CD8-positive, alpha-beta memory T cell (primary cell): Measurements from ENCODE around the gene ZNF91. TPM values are rescaled to one million over a fixed set of nuclear protein-coding genes. Genes with fewer than 3 reads are reported as not detected.
"Not testable (repeated sequence)": the region's sequence is repeated elsewhere in the genome, so short reads cannot be mapped to it uniquely, and the experiment has no call there.

Experiments used
- CTCF ChIA-PET: fragments of 350-600 bp; sonication (Branson Sonifier 250); formaldehyde crosslinking; loops from one replicate; lab custom pipeline; 2021; ENCODE audit warnings: antibody characterized with exemption; lab: Charles Lee
- POLR2A ChIA-PET: fragments of 350-600 bp; sonication (Branson Sonifier 250); formaldehyde crosslinking; loops from one replicate; lab custom pipeline; 2021; ENCODE audit warnings: antibody characterized with exemption; lab: Charles Lee
- DNase-seq, 5 donors: peaks; one replicate each; pipeline versions ENCODE4 v3.0.0 to v3.0.0-alpha.2; 2020 to 2022; ENCODE audit warnings: mixed read lengths in 1 of 5
- H3K27ac ChIP-seq: one replicate; pipeline ENCODE4 v1.7.0; 2013; ENCODE audit warnings: low read depth, mild to moderate bottlenecking, low read length, moderate library complexity
- H3K27me3 ChIP-seq: 2 replicates; pipeline ENCODE4 v1.7.0; 2013; ENCODE audit warnings: low read length, mild to moderate bottlenecking; ENCODE audit not compliant: insufficient read depth, poor library complexity, severe bottlenecking
- H3K36me3 ChIP-seq: 2 replicates; pipeline ENCODE4 v1.7.0; 2013; ENCODE audit warnings: mild to moderate bottlenecking, low read length, moderate library complexity; ENCODE audit not compliant: insufficient read depth
- H3K4me1 ChIP-seq: 2 replicates; pipeline ENCODE4 v1.7.0; 2013; ENCODE audit warnings: mild to moderate bottlenecking, low read length, moderate library complexity; ENCODE audit not compliant: insufficient read depth
- H3K4me3 ChIP-seq: 2 replicates; pipeline ENCODE4 v1.7.0; 2013; ENCODE audit warnings: mild to moderate bottlenecking, low read length
- H3K9me3 ChIP-seq: 2 replicates; pipeline ENCODE4 v1.7.0; 2013; ENCODE audit warnings: mild to moderate bottlenecking, low read length
- H3K27ac Mint-ChIP-seq, 8 donors: one replicate each; pipeline ENCODE4 v1.8.0; 2020 to 2021; ENCODE audit warnings: mixed read lengths in 8 of 8, mild to moderate bottlenecking in 6 of 8, inconsistent platforms in 3 of 8, moderate library complexity in 3 of 8
- H3K27me3 Mint-ChIP-seq, 2 donors: one replicate each; pipeline ENCODE4 v1.8.0; 2020 to 2021; ENCODE audit warnings: mixed read lengths in 2 of 2, mild to moderate bottlenecking in 1 of 2, moderate library complexity in 1 of 2
- H3K36me3 Mint-ChIP-seq, 3 donors: one replicate each; pipeline ENCODE4 v1.8.0; 2020 to 2021; ENCODE audit warnings: mixed read lengths in 3 of 3, inconsistent platforms in 1 of 3, mild to moderate bottlenecking in 1 of 3
- H3K4me1 Mint-ChIP-seq, 3 donors: one replicate each; pipeline ENCODE4 v1.8.0; 2020 to 2021; ENCODE audit warnings: mixed read lengths in 3 of 3, inconsistent platforms in 1 of 3, mild to moderate bottlenecking in 1 of 3
- H3K4me3 Mint-ChIP-seq, 7 donors: one replicate each; pipeline ENCODE4 v1.8.0; 2020 to 2021; ENCODE audit warnings: mixed read lengths in 7 of 7, mild to moderate bottlenecking in 6 of 7, moderate library complexity in 4 of 7, inconsistent platforms in 2 of 7
- H3K9me3 Mint-ChIP-seq, 5 donors: one replicate each; pipeline ENCODE4 v1.8.0; 2020 to 2022; ENCODE audit warnings: mixed read lengths in 5 of 5, mild to moderate bottlenecking in 3 of 5, moderate library complexity in 2 of 5, inconsistent platforms in 1 of 5
- polyA plus RNA-seq: library from polyadenylated mRNA; unstranded; fragments of 300-500 nt; fragmentation: Illumina TruSeq; gene quantifications from one replicate; pipeline ENCODE4 v1.2.3, GENCODE V29; 2021
- total RNA-seq, 2 experiments: library from RNA; stranded (reverse); gene quantifications; one replicate each; pipeline ENCODE4 v1.2.3, GENCODE V29; 2021

Gene ZNF91
- total and polyA plus RNA-seq, 3 experiments from 2014 or later = 27.6 to 48.1 (median 31.3) TPM

- peak overlapping the region in 7 of 8 donors; percentile 49 to 99 (median 97) for H3K27ac Mint-ChIP-seq
- peaks cover 10 to 51% (median 20%) of the 10 kb centered on the region in 3 donors for H3K36me3 Mint-ChIP-seq
- peaks cover 24% of the 10 kb centered on the region for H3K4me1 ChIP-seq
- peaks cover 0 to 2% of the 10 kb centered on the region in 2 donors for H3K27me3 Mint-ChIP-seq
- ChIA-PET POLR2A (interaction anchor here (0.5 kb wide), 1 partner anchor 63 kb away, joined by 4 read pairs; no protein-coding TSS in a partner anchor), CTCF (no interaction called here)
- H3K27me3 ChIP-seq = no peaks in the 10 kb centered on the region
- H3K27ac ChIP-seq = no peak overlapping the region
- DNase-seq = no peak
- no peak overlapping the region for H3K4me3 ChIP-seq
- H3K4me3 Mint-ChIP-seq = peak overlapping the region; percentile 98 to 100 (median 99)
- no peaks in the 10 kb centered on the region for H3K9me3 Mint-ChIP-seq
- no peaks in the 10 kb centered on the region for H3K9me3 ChIP-seq
- H3K36me3 ChIP-seq = no peaks in the 10 kb centered on the region
- H3K4me1 Mint-ChIP-seq = peaks cover 56 to 64% (median 58%) of the 10 kb centered on the region in 3 donors
Observed at GRCh38 chr19:23393121-23393520, 2.1 kb downstream of the ZNF91 start.

- no peak for DNase-seq
- Histone ChIP-seq H3K27me3 (no peaks in the 10 kb centered on the region), H3K9me3 (peaks cover 7% of the 10 kb centered on the region), H3K27ac (no peak overlapping the region), H3K4me1 (peaks cover 24% of the 10 kb centered on the region), H3K4me3 (no peak overlapping the region), H3K36me3 (peaks cover 6% of the 10 kb centered on the region)
- peaks cover 68 to 75% (median 70%) of the 10 kb centered on the region in 3 donors for H3K4me1 Mint-ChIP-seq
- POLR2A ChIA-PET = no interaction called here
- H3K9me3 Mint-ChIP-seq = peaks cover 0 to 8% (median 4%) of the 10 kb centered on the region in 5 donors
- CTCF ChIA-PET = no interaction called here
- H3K27ac Mint-ChIP-seq = peak overlapping the region in 4 of 8 donors; percentile 7 to 87 (median 28)
- peaks cover 16 to 68% (median 35%) of the 10 kb centered on the region in 3 donors for H3K36me3 Mint-ChIP-seq
- H3K27me3 Mint-ChIP-seq = peaks cover 0 to 2% of the 10 kb centered on the region in 2 donors
- H3K4me3 Mint-ChIP-seq = peak overlapping the region in 4 of 7 donors; percentile 17 to 48 (median 26)
Observed at GRCh38 chr19:23391236-23391635, 4.0 kb downstream of the ZNF91 start.

GRCh38 chr19:23385404-23385803, 9.9 kb downstream of the ZNF91 start:
- Mint-ChIP-seq H3K36me3 (peaks cover 33 to 85% (median 84%) of the 10 kb centered on the region in 3 donors), H3K4me3 (no peak overlapping the region), H3K4me1 (peaks cover 55 to 67% (median 64%) of the 10 kb centered on the region in 3 donors), H3K27me3 (no peaks in the 10 kb centered on the region), H3K9me3 (peaks cover 11 to 48% (median 32%) of the 10 kb centered on the region in 5 donors), H3K27ac (no peak overlapping the region)
- Histone ChIP-seq H3K4me3 (no peak overlapping the region), H3K36me3 (peaks cover 24% of the 10 kb centered on the region), H3K4me1 (no peaks in the 10 kb centered on the region), H3K27ac (no peak overlapping the region), H3K27me3 (no peaks in the 10 kb centered on the region), H3K9me3 (peaks cover 35% of the 10 kb centered on the region)
- no peak for DNase-seq
- CTCF ChIA-PET = interaction anchor here (1.6 kb wide), 1 partner anchor 10 kb away, joined by 4 read pairs; the partner anchor contains the start of gene ZNF91
- POLR2A ChIA-PET = no interaction called here

GRCh38 chr19:23384858-23385257, 10.4 kb downstream of the ZNF91 start:
- peaks cover 53 to 65% (median 64%) of the 10 kb centered on the region in 3 donors for H3K4me1 Mint-ChIP-seq
- H3K36me3 ChIP-seq = peaks cover 24% of the 10 kb centered on the region
- H3K36me3 Mint-ChIP-seq = peaks cover 35 to 85% (median 83%) of the 10 kb centered on the region in 3 donors
- H3K27ac Mint-ChIP-seq = peak overlapping the region in 1 of 8 donors; percentile 46
- ChIA-PET CTCF (interaction anchor here (1.6 kb wide), 1 partner anchor 11 kb away, joined by 4 read pairs; the partner anchor contains the start of gene ZNF91), POLR2A (no interaction called here)
- peaks cover 13 to 50% (median 32%) of the 10 kb centered on the region in 5 donors for H3K9me3 Mint-ChIP-seq
- H3K4me3 Mint-ChIP-seq = peak overlapping the region in 1 of 7 donors; percentile 23
- H3K4me3 ChIP-seq = no peak overlapping the region
- no peaks in the 10 kb centered on the region for H3K27me3 Mint-ChIP-seq
- H3K4me1 ChIP-seq = peaks cover 1% of the 10 kb centered on the region
- no peaks in the 10 kb centered on the region for H3K27me3 ChIP-seq
- no peak for DNase-seq
- H3K9me3 ChIP-seq = peaks cover 35% of the 10 kb centered on the region
- no peak overlapping the region for H3K27ac ChIP-seq

GRCh38 chr19:23384166-23384565, 11.1 kb downstream of the ZNF91 start:
- no peaks in the 10 kb centered on the region for H3K27me3 Mint-ChIP-seq
- peaks cover 35% of the 10 kb centered on the region for H3K9me3 ChIP-seq
- peaks cover 39 to 85% (median 83%) of the 10 kb centered on the region in 3 donors for H3K36me3 Mint-ChIP-seq
- H3K27ac Mint-ChIP-seq = no peak overlapping the region
- CTCF ChIA-PET = no interaction called here
- H3K27me3 ChIP-seq = no peaks in the 10 kb centered on the region
- peaks cover 53 to 65% (median 64%) of the 10 kb centered on the region in 3 donors for H3K4me1 Mint-ChIP-seq
- H3K9me3 Mint-ChIP-seq = peaks cover 13 to 57% (median 35%) of the 10 kb centered on the region in 5 donors
- POLR2A ChIA-PET = no interaction called here
- H3K36me3 ChIP-seq = peaks cover 30% of the 10 kb centered on the region
- H3K4me1 ChIP-seq = peaks cover 8% of the 10 kb centered on the region
- no peak overlapping the region for H3K4me3 Mint-ChIP-seq
- DNase-seq = no peak
- no peak overlapping the region for H3K27ac ChIP-seq
- no peak overlapping the region for H3K4me3 ChIP-seq

GRCh38 chr19:23382955-23383354, 12.3 kb downstream of the ZNF91 start:
- Histone ChIP-seq H3K27ac (no peak overlapping the region), H3K36me3 (peaks cover 35% of the 10 kb centered on the region), H3K4me3 (no peak overlapping the region), H3K27me3 (no peaks in the 10 kb centered on the region), H3K4me1 (peaks cover 11% of the 10 kb centered on the region), H3K9me3 (peaks cover 35% of the 10 kb centered on the region)
- CTCF ChIA-PET = no interaction called here
- POLR2A ChIA-PET = no interaction called here
- H3K36me3 Mint-ChIP-seq = peaks cover 42 to 82% (median 75%) of the 10 kb centered on the region in 3 donors
- no peak overlapping the region for H3K27ac Mint-ChIP-seq
- peaks cover 13 to 57% (median 35%) of the 10 kb centered on the region in 5 donors for H3K9me3 Mint-ChIP-seq
- DNase-seq = no peak
- peak overlapping the region in 3 of 7 donors; percentile 13 to 35 (median 21) for H3K4me3 Mint-ChIP-seq
- peaks cover 52 to 64% (median 60%) of the 10 kb centered on the region in 3 donors for H3K4me1 Mint-ChIP-seq
- no peaks in the 10 kb centered on the region for H3K27me3 Mint-ChIP-seq

- Histone ChIP-seq H3K36me3 (peaks cover 28% of the 10 kb centered on the region), H3K4me1 (peaks cover 11% of the 10 kb centered on the region), H3K9me3 (peaks cover 32% of the 10 kb centered on the region), H3K27ac (no peak overlapping the region), H3K4me3 (no peak overlapping the region), H3K27me3 (no peaks in the 10 kb centered on the region)
- Mint-ChIP-seq H3K27ac (no peak overlapping the region), H3K4me1 (peaks cover 47 to 61% (median 54%) of the 10 kb centered on the region in 3 donors), H3K4me3 (no peak overlapping the region), H3K9me3 (peaks cover 14 to 67% (median 31%) of the 10 kb centered on the region in 5 donors), H3K27me3 (no peaks in the 10 kb centered on the region), H3K36me3 (peaks cover 39 to 79% (median 75%) of the 10 kb centered on the region in 3 donors)
- no peak for DNase-seq
- CTCF ChIA-PET = no interaction called here
- POLR2A ChIA-PET = no interaction called here
Observed at GRCh38 chr19:23381114-23381513, 14.2 kb downstream of the ZNF91 start.

- peak in 1 of 5 donors; percentile 7 for DNase-seq
- CTCF ChIA-PET, H3K27me3 ChIP-seq, H3K4me3 ChIP-seq, H3K27me3 Mint-ChIP-seq, POLR2A ChIA-PET, H3K27ac ChIP-seq: not testable (repeated sequence)
- H3K36me3 ChIP-seq = peaks cover 27% of the 10 kb centered on the region
- Mint-ChIP-seq H3K4me3 (peak overlapping the region; percentile 15 to 82 (median 64)), H3K4me1 (peaks cover 46 to 58% (median 53%) of the 10 kb centered on the region in 3 donors), H3K36me3 (peaks cover 41 to 82% (median 73%) of the 10 kb centered on the region in 3 donors), H3K27ac (peak overlapping the region in 5 of 8 donors; percentile 46 to 85 (median 73)), H3K9me3 (peaks cover 25 to 72% (median 32%) of the 10 kb centered on the region in 5 donors)
- H3K9me3 ChIP-seq = peaks cover 25% of the 10 kb centered on the region
- peaks cover 11% of the 10 kb centered on the region for H3K4me1 ChIP-seq
Observed at GRCh38 chr19:23379671-23380070, 15.6 kb downstream of the ZNF91 start.
